GM21390 (cell line): ENCODE results near the gene FASTKD1.
"Not testable (repeated sequence)": the region's sequence is repeated elsewhere in the genome, so short reads cannot be mapped to it uniquely, and the experiment has no call there.

Experiments used
- ATAC-seq: cut with Tn5 transposase; IDR thresholded peaks from one replicate; pipeline ENCODE4 v1.9.1; 2021; ENCODE audit not compliant: unreplicated experiment

Gene FASTKD1

DNA sequence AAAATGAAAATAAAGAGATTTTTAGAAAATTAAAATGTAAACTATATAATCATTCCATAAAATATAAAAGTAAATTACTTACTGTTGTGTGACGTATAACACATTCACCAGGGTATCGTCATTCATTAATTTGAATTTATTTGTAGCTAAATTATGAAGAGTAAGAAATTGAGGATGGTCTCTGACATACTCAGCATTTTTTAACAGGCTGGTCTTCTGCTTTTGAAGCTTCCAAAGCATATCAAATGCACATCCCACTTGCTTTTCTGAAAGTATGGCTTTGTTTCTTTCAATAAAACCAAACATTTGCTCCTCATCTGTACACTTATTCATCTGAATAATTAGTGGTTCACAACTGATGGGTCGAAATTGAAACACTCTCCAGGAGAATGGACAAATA is 2.1 kb downstream of the FASTKD1 start:
- no peak for ATAC-seq

DNA sequence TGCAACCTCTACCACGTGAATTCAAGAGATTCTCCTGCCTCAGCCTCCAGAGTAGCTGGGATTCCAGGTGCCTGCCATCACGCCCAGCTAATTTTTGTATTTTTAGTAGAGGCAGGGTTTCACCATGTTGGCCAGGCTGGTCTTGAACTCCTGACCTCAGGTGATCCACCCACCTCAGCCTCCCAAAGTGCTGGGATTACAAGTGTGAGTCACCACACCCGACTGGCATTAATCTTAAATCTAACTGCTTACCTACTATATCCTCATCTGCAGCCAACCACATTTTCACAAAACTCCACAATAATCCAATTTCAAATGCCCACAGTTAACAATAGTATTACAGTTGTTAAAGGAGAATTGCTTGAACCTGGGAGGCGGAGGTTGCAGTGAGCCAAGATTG is 2.9 kb downstream of the FASTKD1 start:
- ATAC-seq: not testable (repeated sequence)

DNA sequence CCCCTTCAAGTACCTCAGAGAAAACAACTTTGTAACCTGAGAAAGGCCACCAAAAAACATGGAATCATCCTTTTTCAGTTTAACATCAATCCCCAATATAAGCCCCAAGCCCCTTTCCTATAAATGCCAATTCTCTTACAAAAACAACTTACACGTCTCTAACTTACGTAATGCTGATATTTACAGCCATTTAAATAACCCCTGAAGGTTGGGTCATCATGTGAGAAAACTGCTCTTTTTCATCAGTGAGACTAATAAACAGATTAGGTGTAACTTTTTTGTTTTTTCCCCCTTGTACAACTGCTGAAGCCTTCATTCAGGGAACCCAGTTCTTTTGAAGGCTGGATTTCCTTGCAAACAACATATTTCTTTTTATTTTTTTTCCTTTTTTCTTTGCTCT is 3.7 kb downstream of the FASTKD1 start:
- no peak for ATAC-seq

DNA sequence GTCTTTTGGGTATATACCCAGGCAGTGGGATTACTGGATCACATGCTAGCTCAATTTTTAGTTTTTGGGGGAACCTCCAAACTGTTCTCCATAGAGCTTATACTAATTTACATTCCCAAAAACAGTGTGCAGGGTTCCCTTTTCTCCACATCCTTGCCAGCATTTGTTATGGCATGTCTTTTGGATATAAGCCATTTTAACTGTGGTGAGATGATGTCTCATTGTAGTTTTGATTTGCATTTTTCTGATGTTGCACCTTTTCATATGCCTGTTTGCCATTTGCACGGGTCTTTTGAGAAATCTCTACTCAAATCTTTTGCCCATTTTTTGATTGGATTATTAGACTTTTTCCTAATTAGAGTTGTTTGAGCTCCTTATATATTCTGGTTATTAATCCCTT is 8.0 kb downstream of the FASTKD1 start:
- ATAC-seq: no peak

DNA sequence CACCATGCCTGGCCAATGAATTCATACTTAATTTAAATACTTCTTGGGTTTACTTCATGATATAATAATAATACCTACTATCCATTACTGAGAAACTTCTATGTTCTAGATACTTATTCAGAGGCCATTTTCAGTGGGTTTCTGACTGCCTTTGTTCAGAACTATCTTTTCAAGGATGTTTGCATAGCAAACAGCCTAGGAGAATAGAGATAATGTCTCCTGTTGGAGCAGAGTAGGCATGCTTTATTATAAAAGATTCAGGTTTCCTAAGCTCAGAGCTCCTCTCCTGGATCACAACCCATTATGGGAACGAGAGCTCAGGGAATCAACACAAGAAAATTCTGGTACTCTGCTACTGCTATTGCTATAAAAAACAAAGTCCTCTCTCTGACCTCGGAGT is 11.1 kb downstream of the FASTKD1 start:
- ATAC-seq: no peak

DNA sequence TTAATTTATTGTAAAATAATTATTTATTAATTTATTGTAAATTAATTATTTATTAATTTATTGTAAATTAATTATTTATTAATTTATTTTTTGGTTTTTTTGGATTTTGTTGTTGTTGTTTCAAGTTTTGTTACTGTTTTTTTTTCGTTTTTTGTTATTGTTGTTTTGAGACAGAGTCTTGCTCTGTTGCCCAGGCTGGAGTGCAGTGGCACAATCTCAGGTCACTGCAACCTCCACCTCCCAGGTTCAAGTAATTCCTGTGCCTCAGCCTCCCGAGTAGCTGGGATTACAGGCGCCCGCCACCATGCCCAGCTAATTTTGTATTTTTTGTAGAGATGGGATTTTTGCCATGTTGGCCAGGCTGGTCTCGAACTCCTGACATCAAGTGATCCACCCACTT is 11.6 kb downstream of the FASTKD1 start:
- not testable (repeated sequence) for ATAC-seq

DNA sequence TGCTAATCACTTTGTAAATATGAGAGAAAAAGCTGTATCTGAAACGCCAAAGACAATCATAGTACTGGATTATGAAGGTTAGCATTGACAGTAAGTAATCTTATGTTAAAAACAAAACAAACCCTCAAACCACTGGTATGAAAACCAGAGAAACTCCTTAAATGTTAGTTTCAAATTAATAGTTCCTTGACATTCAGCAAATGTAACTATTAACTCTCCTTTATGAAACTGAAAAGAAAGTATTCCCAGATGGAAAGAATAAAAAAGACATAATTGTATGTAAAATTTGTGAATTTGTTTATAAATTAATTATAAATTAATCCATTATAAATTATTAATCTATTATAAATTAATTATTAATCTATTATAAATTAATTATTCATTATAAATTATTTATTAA is 12.3 kb downstream of the FASTKD1 start:
- no peak for ATAC-seq

DNA sequence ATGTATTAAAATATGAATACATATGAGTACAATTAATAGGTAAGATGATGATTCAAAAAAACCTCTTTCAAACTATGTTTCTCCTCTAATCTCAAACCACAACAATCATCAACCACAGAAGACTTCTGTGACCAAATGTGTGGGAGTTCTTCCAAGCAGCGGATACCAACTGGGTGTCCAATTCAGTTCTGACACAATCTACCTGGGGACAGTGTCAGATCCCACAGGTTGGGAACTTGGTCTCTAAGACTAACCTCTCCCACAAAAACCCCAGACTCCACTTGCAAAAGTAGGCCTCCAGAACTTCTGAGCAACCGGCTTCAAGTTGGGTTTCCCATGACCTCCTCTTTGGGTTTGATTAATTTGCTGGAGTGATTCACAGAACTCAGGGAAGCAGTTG is 26.9 kb downstream of the FASTKD1 start:
- ATAC-seq: no peak

DNA sequence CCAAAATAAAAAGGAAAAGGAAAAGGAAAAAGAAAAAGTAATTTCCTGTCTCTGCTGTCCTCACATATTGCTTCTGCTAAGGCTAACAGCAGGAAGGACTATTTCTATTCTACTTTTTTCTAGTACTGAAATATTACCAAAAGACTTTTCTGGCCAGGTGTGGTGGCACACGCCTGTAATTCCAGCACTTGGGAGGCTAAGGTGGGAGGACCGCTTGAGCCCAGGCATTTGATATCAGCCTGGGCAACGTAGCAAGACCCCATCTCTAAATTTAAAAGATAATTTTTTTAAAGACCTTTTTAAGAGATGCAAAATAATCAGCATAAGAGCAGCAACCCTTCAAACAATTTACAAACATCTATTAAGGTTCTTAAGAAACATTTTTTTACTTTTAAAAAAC is 31.2 kb downstream of the FASTKD1 start:
- ATAC-seq: no peak

DNA sequence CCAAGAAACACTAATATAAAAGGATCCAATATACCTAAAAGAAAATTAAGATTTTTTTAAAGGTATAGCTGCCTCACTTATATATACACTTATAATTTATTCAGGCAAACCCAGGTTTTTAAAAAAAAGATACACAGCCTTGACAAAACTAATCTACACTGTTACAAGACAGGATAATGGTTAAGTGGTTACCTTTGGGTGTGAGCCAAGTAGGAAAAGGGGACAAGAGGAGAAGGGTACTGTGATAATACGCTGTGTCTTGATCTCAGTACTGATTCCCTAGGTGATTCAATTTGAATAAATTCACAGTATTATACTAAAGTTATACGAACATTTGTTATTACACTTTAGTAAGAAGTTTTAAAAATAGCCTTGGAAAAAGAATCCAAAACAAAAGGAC is 33.5 kb downstream of the FASTKD1 start:
- no peak for ATAC-seq

DNA sequence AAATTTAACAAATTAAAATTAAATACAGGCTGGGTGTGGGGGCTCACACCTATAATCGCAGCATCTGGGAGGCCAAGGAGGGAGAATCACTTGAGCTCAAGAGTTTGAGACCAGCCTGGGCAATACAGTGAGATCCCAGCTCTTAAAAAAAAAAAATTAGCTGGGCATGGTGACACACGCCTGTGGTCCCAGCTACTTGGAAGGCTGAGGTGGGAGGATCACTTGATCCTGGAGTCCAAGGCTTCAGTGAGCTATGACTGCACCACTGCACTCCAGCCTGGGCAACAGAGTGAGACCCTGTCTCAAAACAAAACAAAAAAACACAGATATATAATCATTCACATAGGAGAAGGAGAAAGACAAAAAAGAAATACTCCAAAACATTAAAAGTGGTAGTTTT is 34.2 kb downstream of the FASTKD1 start:
- ATAC-seq: not testable (repeated sequence)

DNA sequence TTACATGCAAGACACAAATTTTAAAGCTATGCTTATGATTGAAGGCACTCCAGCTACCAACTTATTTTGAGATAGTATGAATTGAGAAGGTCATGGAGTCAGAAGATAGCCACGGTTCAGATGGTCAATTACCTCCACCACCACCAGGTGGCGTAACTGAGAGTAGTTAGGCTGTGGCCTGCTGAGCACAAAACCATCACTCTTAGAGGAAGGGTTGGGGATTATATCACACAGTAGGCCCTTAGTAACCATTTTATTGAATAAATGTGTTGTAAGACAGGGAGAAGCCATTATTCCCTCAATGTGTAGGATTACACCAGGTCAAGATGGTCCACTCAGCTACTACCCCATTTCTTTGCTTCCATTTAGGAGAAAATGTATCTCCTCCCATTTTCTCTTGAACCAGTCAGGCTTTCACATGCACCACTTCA is 45.4 kb downstream of the FASTKD1 start:
- ATAC-seq: peak; percentile 92

DNA sequence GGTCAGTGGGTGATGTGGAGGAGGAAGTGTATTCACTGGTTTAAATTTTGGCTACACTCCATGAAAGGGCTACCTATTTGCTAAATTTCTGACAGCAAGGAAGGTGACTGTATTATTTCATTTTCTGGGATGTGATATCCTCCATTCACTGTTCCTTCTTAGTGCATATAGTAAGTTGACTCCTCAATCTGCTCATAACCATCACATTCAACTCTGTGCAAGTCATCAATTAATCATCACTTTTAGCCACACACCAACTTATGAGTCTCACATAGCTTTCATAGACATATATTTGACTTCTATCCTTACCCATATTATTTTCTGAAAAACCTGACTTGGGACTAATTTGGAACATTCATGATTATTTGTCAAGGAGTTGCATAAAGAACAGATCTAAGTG is 47.2 kb downstream of the FASTKD1 start:
- no peak for ATAC-seq

DNA sequence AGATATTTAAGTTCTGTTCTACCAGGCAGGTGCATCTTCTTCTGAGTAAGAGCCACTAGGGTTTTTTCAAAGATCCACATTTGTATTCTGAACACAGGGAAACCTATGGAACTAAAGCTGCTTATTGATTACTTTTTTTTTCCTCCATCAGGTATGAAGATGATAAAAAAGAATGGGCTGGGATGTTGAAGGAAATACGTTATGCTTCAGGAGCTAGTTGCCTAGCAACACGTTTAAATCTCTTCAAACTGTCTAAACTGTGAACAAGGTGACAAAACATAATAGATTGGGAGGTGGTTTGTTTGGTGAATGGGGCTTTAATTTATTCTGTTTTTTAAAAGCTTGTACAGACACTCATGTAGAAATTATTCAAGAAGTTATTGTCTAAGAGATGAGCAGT is 48.2 kb downstream of the FASTKD1 start:
- no peak for ATAC-seq

DNA sequence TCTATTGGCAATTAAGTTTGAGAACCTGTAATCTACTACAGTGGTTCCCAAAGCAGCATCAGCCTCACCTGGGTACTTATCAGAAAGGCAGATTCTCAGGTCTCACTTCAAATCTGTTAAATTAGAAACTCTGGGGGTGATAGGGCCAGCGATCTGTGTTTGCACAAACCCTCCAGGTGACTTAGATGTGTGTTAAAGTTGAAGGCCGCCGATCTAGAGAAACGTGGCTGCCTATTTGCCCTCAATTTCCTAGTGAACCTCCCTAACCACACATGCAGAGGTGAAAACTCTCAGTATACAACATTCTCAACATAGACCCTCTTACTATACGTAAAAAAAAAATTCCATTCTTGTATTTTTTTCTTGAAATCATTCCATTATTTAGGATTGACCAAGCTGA is 50.0 kb downstream of the FASTKD1 start:
- ATAC-seq: no peak

DNA sequence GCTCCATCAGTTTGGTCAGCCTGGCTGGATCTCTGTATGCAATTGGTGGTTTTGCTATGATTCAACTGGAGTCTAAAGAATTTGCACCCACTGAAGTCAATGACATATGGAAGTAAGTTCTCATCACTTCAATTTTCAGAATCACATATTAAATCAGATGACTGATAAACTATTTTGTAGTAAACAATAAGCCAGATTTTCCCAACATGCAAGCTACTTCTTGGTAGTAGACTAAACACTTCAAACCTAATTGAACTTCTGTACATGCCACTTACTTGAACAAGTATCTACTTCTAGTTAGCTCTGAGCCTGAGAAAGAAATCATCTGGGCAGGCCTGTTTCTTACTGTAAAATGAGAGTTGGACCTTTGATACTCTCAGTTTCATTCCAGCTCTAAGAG is 52.8 kb downstream of the FASTKD1 start:
- ATAC-seq: no peak

DNA sequence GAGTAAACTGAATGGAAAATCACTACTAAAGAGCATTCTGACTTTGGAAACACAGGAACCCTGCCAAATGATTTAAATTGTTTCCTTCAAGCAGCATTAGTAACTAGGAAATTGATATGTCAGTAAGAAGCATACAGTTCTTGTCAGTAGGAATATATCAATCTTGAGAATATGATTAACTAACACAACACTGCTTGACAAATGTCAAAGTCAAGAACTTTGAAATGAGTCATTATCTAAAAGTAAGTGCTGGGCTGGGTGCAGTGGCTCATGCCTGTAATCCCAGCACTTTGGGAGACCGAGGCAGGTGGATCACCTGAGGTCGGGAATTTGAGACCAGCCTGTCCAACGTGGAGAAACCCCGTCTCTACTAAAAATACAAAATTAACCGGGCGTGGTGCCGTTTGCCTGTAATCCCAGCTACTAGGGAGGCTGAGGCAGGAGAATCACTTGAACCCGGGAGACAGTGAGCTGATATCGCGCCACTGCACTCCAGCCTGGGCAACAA is 57.1 kb downstream of the FASTKD1 start:
- not testable (repeated sequence) for ATAC-seq

DNA sequence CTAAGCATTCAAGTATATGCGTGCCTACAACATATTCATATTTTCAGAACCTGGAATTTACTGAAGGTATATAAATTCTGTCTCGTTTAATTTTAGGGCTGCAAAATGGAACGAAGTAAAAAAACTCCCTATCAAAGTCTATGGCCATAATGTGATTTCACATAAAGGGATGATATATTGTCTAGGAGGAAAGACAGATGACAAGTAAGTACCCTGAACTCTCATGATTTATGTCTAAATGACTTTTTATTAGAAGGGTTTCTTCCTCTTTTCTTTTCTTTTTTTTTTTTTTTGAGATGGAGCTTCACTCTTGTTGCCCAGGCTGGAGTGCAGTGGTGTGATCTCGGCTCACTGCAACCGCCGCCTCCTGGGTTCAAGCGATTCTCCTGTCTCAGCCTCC is 58.9 kb downstream of the FASTKD1 start:
- not testable (repeated sequence) for ATAC-seq

DNA sequence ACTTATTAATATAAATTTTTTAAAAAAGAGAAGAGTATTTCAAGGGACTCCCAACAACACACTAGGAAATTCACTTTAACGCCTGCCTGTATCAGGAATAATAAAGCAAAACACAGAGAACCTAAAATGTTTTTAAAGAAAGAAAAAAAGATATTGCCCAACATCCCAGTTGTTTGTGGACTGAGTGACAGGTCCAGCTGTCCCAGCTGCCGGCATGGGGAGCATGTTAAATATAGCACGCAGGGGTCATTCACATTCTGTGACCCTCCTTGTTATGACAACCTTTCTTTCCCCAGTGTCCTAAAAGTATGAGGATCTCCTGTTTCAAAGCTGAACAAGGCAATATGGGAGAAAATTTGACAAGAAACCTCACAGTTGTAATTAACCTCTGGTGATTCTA is 59.7 kb downstream of the FASTKD1 start:
- ATAC-seq: no peak

DNA sequence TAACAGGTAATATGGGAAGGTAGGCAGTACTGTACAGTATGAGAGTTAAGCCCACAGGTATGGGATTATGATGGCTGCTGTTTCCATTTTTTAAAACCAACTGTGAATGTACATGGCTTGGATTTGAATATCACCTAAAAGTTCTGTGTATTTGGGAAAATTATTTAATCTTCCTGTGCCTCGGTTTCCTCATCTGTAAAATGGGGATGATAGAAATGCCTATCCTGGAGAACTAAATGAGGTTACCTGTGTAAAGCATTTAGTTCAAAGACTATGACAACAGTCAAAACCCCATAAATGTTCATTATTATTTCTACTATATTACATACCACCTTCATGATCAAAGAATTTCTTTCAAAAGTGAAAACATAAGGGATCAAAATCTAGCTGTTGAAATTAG is 60.6 kb downstream of the FASTKD1 start:
- ATAC-seq: no peak

DNA sequence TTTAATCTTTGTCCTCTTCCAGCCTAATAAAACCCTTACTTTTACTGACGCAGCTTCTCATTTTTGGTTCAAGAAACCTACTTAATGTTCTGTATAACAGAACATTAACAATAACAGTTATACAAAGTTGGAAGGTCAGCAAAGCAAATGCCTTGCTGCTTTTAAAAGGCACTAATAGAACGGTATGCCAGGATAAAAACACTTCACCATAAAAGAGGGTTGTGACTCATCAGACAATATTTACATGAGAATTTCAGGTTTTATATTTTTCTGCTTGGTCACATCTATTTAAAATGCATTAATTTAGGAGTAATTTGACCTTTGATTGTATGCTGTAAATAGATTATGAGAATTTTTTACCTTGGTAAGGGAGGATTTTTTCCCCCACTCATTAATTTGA is 61.1 kb downstream of the FASTKD1 start:
- ATAC-seq: no peak

DNA sequence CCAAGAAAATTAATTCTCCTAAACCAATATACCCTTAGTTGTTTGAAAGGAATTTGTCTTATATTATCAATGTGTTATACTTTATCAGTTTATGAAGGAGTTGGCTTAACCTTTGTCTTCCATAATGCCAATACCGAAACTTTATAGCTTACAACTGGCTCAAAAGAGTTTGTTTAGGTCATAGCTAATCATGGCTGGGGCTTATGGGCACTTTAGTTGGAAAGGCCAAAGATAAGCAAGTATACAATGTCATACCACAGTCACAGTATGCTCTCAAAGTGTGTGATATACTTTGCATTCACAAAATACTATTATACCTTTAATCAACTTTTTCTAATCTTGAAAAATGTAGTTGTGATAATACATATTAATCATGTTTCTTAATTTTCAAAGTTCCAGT is 61.8 kb downstream of the FASTKD1 start:
- ATAC-seq: no peak

DNA sequence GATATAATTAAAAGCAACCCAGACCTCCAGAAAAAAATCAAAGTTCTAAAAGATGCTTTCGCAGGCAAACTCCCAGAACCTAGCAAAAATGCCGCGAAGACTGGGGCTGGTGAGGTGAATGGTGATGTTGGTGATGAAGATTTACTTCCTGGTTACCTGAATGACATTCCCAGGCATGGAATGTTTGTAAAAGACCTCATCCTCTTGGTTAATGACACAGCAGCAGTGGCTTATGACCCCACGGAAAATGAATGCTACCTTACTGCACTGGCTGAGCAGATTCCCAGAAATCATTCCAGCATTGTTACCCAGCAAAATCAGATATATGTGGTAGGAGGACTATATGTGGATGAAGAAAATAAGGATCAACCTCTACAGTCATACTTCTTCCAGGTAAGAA is 63.2 kb downstream of the FASTKD1 start:
- ATAC-seq: no peak

DNA sequence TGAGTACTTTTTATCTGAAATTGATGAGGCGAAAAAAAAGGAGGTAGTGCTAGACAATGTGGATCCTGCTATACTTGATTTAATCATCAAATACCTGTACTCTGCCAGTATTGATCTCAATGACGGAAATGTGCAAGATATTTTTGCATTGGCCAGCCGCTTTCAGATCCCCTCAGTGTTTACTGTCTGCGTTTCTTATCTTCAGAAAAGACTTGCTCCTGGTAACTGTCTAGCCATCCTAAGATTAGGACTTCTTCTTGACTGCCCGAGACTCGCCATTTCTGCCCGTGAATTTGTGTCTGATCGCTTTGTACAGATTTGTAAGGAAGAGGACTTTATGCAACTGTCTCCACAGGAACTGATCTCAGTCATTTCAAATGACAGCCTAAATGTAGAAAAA is 63.7 kb downstream of the FASTKD1 start:
- ATAC-seq: no peak
